ENCODE data around the gene MAP4.
A peak's percentile ranks its signal among the peaks of the same experiment; 100 is the strongest.

MAP4 gene

GRCh38 chr3:47802734-47803479 is 213.3 kb downstream of the MAP4 start, which contains the start of gene DHX30:
DHX30 (plus strand) TSS chr3:47803138; CDS start chr3:47810684, 7,546 bp downstream.
- TF ChIP-seq CTCF (IDR thresholded peaks at IDR 0.05; ENCODE audit: borderline replicate concordance, insufficient read depth, low read depth, low read length) = no peak
- H3K4me3 ChIP-seq (ENCODE audit: low read depth, low read length) = peak within 1 kb of the TSS; percentile 99
